ENCODE data around the gene PTPRA. TPM values are rescaled to one million over a fixed set of nuclear protein-coding genes. Genes with fewer than 3 reads are reported as not detected.

Gene PTPRA
- total RNA-seq, 2 experiments from 2014 or later = 68.1 to 68.8 TPM

GRCh38 chr20:2984956-2985661 is 111.8 kb downstream of the PTPRA start:
- H3K4me3 Mint-ChIP-seq = no peak overlapping the region
- H3K4me1 Mint-ChIP-seq = peaks cover 30% of the 10 kb centered on the region
- peaks cover 38% of the 10 kb centered on the region for H3K36me3 Mint-ChIP-seq
- DNase-seq = no peak
- ATAC-seq (ENCODE audit: low read depth) = no peak
- no peaks in the 10 kb centered on the region for H3K9me3 Mint-ChIP-seq
- H3K27me3 Mint-ChIP-seq = no peaks in the 10 kb centered on the region
- POLR2A ChIA-PET = no interaction called here
- no peak overlapping the region for H3K27ac Mint-ChIP-seq

- peak; percentile 71 for ATAC-seq (ENCODE audit: low read depth)
- Mint-ChIP-seq H3K9me3 (no peaks in the 10 kb centered on the region), H3K27me3 (no peaks in the 10 kb centered on the region), H3K27ac (peak overlapping the region; percentile 68), H3K4me3 (peak overlapping the region; percentile 30), H3K36me3 (peaks cover 50% of the 10 kb centered on the region), H3K4me1 (peaks cover 32% of the 10 kb centered on the region)
- POLR2A ChIA-PET = interaction anchor here (1.0 kb wide), 1 partner anchor 217 kb away, joined by 3 read pairs; no protein-coding TSS in a partner anchor
- DNase-seq = no peak
Observed at GRCh38 chr20:2986466-2986865, 113.2 kb downstream of the PTPRA start.

GRCh38 chr20:2987861-2988260 is 114.6 kb downstream of the PTPRA start:
- Mint-ChIP-seq H3K27me3 (no peaks in the 10 kb centered on the region), H3K4me1 (peaks cover 30% of the 10 kb centered on the region), H3K9me3 (no peaks in the 10 kb centered on the region), H3K27ac (no peak overlapping the region), H3K36me3 (peaks cover 56% of the 10 kb centered on the region), H3K4me3 (no peak overlapping the region)
- ATAC-seq (ENCODE audit: low read depth) (no peak), DNase-seq (no peak)
- POLR2A ChIA-PET = no interaction called here

- H3K9me3 Mint-ChIP-seq = no peaks in the 10 kb centered on the region
- peaks cover 26% of the 10 kb centered on the region for H3K4me1 Mint-ChIP-seq
- H3K36me3 Mint-ChIP-seq = peaks cover 60% of the 10 kb centered on the region
- POLR2A ChIA-PET = no interaction called here
- DNase-seq (no peak), ATAC-seq (ENCODE audit: low read depth) (no peak)
- no peaks in the 10 kb centered on the region for H3K27me3 Mint-ChIP-seq
- H3K27ac Mint-ChIP-seq = no peak overlapping the region
- no peak overlapping the region for H3K4me3 Mint-ChIP-seq
Observed at GRCh38 chr20:2991532-2991931, 118.3 kb downstream of the PTPRA start.

GRCh38 chr20:2993250-2993649 is 120.0 kb downstream of the PTPRA start:
- H3K27ac Mint-ChIP-seq = no peak overlapping the region
- H3K27me3 Mint-ChIP-seq = no peaks in the 10 kb centered on the region
- peaks cover 17% of the 10 kb centered on the region for H3K4me1 Mint-ChIP-seq
- H3K9me3 Mint-ChIP-seq = no peaks in the 10 kb centered on the region
- no peak for ATAC-seq (ENCODE audit: low read depth)
- peaks cover 48% of the 10 kb centered on the region for H3K36me3 Mint-ChIP-seq
- no peak overlapping the region for H3K4me3 Mint-ChIP-seq
- DNase-seq = no peak
- POLR2A ChIA-PET = no interaction called here

- Mint-ChIP-seq H3K27ac (no peak overlapping the region), H3K36me3 (peaks cover 29% of the 10 kb centered on the region), H3K9me3 (no peaks in the 10 kb centered on the region), H3K27me3 (no peaks in the 10 kb centered on the region), H3K4me3 (no peak overlapping the region), H3K4me1 (peaks cover 2% of the 10 kb centered on the region)
- ATAC-seq (ENCODE audit: low read depth) = no peak
- no peak for DNase-seq
- POLR2A ChIA-PET = no interaction called here
Observed at GRCh38 chr20:2995796-2996195, 122.5 kb downstream of the PTPRA start.

- ATAC-seq (ENCODE audit: low read depth) (no peak), DNase-seq (no peak)
- Mint-ChIP-seq H3K27me3 (no peaks in the 10 kb centered on the region), H3K4me3 (no peak overlapping the region), H3K27ac (no peak overlapping the region), H3K36me3 (peaks cover 14% of the 10 kb centered on the region), H3K4me1 (no peaks in the 10 kb centered on the region), H3K9me3 (no peaks in the 10 kb centered on the region)
- POLR2A ChIA-PET = no interaction called here
Observed at GRCh38 chr20:2998728-2999127, 125.4 kb downstream of the PTPRA start.

- Mint-ChIP-seq H3K4me3 (no peak overlapping the region), H3K27me3 (no peaks in the 10 kb centered on the region), H3K9me3 (no peaks in the 10 kb centered on the region), H3K36me3 (peaks cover 12% of the 10 kb centered on the region), H3K27ac (no peak overlapping the region), H3K4me1 (no peaks in the 10 kb centered on the region)
- ATAC-seq (ENCODE audit: low read depth) (peak; percentile 61), DNase-seq (no peak)
- POLR2A ChIA-PET = no interaction called here
Observed at GRCh38 chr20:3000852-3001523, 127.7 kb downstream of the PTPRA start.

- Mint-ChIP-seq H3K27ac (no peak overlapping the region), H3K27me3 (no peaks in the 10 kb centered on the region), H3K4me3 (no peak overlapping the region), H3K9me3 (no peaks in the 10 kb centered on the region), H3K4me1 (peaks cover 2% of the 10 kb centered on the region), H3K36me3 (peaks cover 13% of the 10 kb centered on the region)
- DNase-seq (no peak), ATAC-seq (ENCODE audit: low read depth) (no peak)
- POLR2A ChIA-PET = interaction anchor here (0.6 kb wide), 1 partner anchor 30 kb away, joined by 3 read pairs; no protein-coding TSS in a partner anchor
Observed at GRCh38 chr20:3003416-3003815, 130.1 kb downstream of the PTPRA start.

GRCh38 chr20:3010985-3011723 is 137.9 kb downstream of the PTPRA start:
- peak overlapping the region; percentile 5 for H3K27ac Mint-ChIP-seq
- H3K4me1 Mint-ChIP-seq = peaks cover 12% of the 10 kb centered on the region
- ATAC-seq (ENCODE audit: low read depth) = peak; percentile 30
- POLR2A ChIA-PET = no interaction called here
- H3K4me3 Mint-ChIP-seq = no peak overlapping the region
- peaks cover 23% of the 10 kb centered on the region for H3K36me3 Mint-ChIP-seq
- no peak for DNase-seq
- H3K9me3 Mint-ChIP-seq = no peaks in the 10 kb centered on the region
- no peaks in the 10 kb centered on the region for H3K27me3 Mint-ChIP-seq

GRCh38 chr20:3011752-3012151 is 138.5 kb downstream of the PTPRA start:
- Mint-ChIP-seq H3K9me3 (no peaks in the 10 kb centered on the region), H3K27me3 (no peaks in the 10 kb centered on the region), H3K4me1 (peaks cover 12% of the 10 kb centered on the region), H3K36me3 (peaks cover 26% of the 10 kb centered on the region), H3K27ac (no peak overlapping the region), H3K4me3 (no peak overlapping the region)
- ATAC-seq (ENCODE audit: low read depth) (peak; percentile 22), DNase-seq (no peak)
- POLR2A ChIA-PET = no interaction called here

- POLR2A ChIA-PET = no interaction called here
- Mint-ChIP-seq H3K27me3 (no peaks in the 10 kb centered on the region), H3K36me3 (peaks cover 30% of the 10 kb centered on the region), H3K9me3 (no peaks in the 10 kb centered on the region), H3K4me3 (no peak overlapping the region), H3K27ac (no peak overlapping the region), H3K4me1 (peaks cover 10% of the 10 kb centered on the region)
- no peak for ATAC-seq (ENCODE audit: low read depth)
- DNase-seq = no peak
Observed at GRCh38 chr20:3013771-3014170, 140.5 kb downstream of the PTPRA start.

GRCh38 chr20:3014179-3014578 is 140.9 kb downstream of the PTPRA start:
- H3K4me1 Mint-ChIP-seq = peaks cover 8% of the 10 kb centered on the region
- H3K9me3 Mint-ChIP-seq = no peaks in the 10 kb centered on the region
- DNase-seq (no peak), ATAC-seq (ENCODE audit: low read depth) (no peak)
- peaks cover 26% of the 10 kb centered on the region for H3K36me3 Mint-ChIP-seq
- no peak overlapping the region for H3K4me3 Mint-ChIP-seq
- H3K27me3 Mint-ChIP-seq = no peaks in the 10 kb centered on the region
- POLR2A ChIA-PET = no interaction called here
- H3K27ac Mint-ChIP-seq = no peak overlapping the region

- Mint-ChIP-seq H3K36me3 (peaks cover 21% of the 10 kb centered on the region), H3K4me3 (no peak overlapping the region), H3K27me3 (no peaks in the 10 kb centered on the region), H3K9me3 (no peaks in the 10 kb centered on the region), H3K4me1 (peaks cover 7% of the 10 kb centered on the region), H3K27ac (no peak overlapping the region)
- ATAC-seq (ENCODE audit: low read depth) (no peak), DNase-seq (no peak)
- POLR2A ChIA-PET = no interaction called here
Observed at GRCh38 chr20:3014662-3015061, 141.4 kb downstream of the PTPRA start.

All from activated naive CD8-positive, alpha-beta T cell treated with anti-CD3 and anti-CD28 coated beads, Interleukin-2, amount 10 ng/mL, durations not matched to agents 7 days and 5 days (primary cell).